GM21381 (cell line): Measurements from ENCODE around the gene UNC119.

Source experiments
- ATAC-seq: cut with Tn5 transposase; IDR thresholded peaks from one replicate; pipeline ENCODE4 v1.9.1; 2021; ENCODE audit warnings: mild to moderate bottlenecking, moderate library complexity; ENCODE audit not compliant: unreplicated experiment

Gene UNC119

GRCh38 chr17:28573521-28573920, 21.1 kb upstream of the UNC119 start:
- ATAC-seq: no peak

GRCh38 chr17:28573040-28573380, 20.6 kb upstream of the UNC119 start:
- no peak for ATAC-seq

DNA sequence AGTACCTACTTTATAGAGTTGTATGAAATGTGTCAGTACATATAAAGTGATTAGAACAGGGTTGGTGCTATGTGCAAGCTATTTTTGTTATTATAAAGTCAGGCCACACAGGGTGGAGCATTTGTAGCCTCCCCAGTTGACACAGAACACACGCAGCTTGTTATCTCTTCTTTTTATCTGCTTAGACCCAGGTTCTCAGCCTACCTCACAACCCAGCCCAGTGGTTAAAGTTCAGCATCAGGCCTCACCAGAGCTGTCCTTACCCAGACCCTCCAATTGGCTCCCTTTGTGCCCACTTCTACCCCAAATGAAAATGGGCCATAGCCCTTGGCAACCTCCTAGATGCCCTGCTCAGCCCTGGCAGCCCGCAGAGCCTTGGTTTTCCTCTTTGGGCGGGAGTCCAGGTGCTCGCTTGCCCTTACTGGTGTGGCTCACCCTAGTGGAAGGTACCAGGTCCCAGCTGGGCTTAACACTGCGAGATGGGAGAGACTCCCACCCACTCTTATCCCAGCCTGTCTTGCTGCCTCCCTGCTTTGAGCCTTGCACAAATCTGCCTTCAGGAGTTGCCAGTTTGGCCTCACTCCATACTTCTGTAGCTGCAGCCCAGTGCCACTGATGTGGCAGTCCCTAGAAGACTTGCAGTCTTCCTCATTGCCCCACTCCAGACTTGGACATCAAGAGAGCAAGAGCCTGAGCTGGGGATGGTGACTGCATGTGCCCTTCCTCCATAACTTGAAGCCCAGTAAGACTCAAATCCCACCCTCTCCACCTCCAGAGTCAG, 20.0 kb upstream of the UNC119 start:
- ATAC-seq: no peak

GRCh38 chr17:28571361-28572122, 19.1 kb upstream of the UNC119 start, which contains the start of gene PIGS:
PIGS (minus strand) TSS chr17:28571524; CDS start chr17:28571496, 28 bp downstream.
- peak; percentile 83 for ATAC-seq

GRCh38 chr17:28570716-28571360, 18.4 kb upstream of the UNC119 start:
- peak; percentile 22 for ATAC-seq

GRCh38 chr17:28569446-28569845, 17.0 kb upstream of the UNC119 start:
- no peak for ATAC-seq

- ATAC-seq: no peak
Observed at GRCh38 chr17:28567604-28568003, 15.2 kb upstream of the UNC119 start.

GRCh38 chr17:28563475-28563874, 11.1 kb upstream of the UNC119 start:
- ATAC-seq: no peak

DNA sequence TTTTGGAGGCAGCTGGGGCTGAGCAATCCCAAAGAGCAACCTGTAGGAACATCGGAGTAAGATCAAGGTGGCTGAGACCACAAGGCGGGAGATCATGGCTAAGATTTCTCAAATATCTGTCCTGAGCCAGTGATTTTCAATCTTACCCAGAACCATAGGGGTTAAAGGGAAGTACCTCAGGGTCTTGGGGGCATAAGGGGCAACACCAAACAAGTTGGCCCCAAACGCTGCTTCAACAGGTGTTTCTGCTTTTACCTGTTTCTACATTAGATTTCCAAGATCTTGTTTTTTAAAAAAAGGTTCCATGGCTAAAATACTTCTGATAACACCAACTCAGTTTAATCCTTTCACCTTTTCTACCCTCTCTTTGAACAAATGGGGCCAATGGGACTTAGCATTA, 2.6 kb upstream of the UNC119 start:
- no peak for ATAC-seq

- no peak for ATAC-seq
Observed at GRCh38 chr17:28554565-28554964, 2.1 kb upstream of the UNC119 start.

DNA sequence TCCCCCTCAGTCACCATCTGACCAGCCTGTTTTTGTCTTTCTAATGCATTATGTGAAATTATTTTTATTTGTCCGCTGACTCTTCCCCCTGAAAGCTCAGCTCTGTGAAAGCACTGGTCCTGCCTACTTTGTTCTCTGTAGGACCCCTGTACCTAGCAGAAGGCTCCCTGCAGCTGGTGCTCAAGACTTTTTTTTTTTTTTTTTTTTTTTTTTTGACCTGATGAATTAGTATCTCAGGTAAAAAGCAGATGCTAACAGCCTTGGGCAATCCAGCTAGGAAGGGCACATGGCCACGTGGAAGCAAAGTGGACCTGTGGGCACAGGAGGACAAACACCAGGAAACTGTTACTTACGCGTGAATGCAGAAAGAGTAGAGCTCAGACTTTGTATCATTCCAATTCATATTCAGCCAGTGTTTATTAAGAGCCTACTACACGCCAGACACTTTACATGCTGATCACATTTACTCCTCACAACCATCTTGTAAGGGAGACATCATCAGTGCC, 629 bp upstream of the UNC119 start:
- ATAC-seq: no peak

GRCh38 chr17:28551421-28552175, 826 bp downstream of the UNC119 start:
- no peak for ATAC-seq

GRCh38 chr17:28550858-28551257, 1.6 kb downstream of the UNC119 start:
- ATAC-seq: no peak

DNA sequence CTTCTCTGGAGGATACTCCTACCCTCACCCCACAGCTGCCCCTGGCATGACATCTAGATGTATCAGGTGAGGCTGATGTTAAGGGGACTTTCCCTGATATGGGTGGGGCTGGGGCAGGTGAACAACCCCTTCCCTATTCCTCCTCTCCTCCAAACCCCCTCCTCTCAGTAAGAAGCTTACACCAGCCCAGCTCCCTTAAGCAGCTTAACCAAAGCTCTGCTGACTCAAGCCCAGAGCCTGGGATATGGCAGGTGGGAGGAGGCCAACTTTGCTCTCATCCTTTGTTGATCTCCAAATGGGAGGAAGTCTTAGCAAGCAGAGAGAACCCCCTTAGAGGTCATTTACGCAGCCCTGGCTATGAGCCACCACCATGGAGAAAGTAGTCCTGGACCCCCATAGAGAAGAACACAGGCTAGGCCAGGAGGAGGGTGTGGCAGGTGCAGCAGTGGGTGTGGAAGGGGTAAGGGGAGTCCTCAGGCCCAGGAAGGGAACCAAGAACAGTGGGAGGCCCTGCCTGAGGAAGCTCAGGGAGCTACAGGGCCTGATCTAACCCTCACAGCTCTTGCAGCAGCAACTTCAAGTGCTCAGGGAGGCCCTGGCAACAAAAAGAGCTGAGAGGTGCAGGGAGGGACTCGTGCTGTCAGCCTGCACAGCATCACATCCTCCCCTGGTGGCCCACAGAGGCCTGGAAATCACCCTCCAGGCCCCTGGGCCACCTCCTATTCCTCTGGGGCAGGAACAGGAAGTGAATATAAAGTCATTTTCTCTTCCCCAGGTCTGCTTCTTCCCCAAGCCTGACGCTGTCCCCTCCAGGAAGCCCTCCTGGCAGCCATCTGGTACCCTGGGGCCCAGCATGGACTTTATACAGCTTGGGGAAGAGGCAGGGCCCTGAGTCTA, 2.9 kb downstream of the UNC119 start:
- ATAC-seq: no peak

DNA sequence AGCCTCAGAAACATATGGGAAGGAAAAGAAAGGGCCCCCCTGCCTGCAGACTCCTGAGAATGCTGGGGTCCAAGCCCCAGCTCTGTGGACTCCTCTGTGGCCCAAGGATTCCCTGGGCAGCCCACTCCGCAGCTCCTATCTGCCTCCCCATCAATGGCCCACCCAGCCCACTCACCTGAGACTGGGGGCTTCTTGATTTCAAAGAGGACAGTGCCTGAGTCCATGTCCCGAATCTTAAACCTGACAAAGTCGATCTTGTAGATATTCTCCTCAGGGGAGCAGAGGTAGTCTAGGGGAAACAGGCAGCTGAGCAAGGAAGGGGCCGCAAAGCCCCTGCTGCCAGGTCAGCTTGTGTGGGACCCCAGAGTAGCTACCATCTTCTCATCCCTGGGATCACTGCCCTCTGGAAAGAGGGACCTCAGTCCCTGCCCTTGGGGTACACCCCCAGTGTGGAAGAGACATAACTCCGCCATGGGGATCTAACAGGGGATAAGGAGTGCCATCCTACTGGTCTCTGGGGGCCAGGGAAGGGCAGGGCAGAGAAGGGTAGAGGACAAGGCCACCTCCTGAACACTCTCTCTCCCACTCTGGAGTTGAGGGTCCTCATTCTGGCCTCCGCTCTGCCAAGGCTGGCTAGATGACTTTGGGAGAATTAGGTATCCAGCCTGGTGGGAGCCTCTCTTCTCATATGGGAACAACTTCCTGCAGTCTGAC, 3.9 kb downstream of the UNC119 start:
- no peak for ATAC-seq

DNA sequence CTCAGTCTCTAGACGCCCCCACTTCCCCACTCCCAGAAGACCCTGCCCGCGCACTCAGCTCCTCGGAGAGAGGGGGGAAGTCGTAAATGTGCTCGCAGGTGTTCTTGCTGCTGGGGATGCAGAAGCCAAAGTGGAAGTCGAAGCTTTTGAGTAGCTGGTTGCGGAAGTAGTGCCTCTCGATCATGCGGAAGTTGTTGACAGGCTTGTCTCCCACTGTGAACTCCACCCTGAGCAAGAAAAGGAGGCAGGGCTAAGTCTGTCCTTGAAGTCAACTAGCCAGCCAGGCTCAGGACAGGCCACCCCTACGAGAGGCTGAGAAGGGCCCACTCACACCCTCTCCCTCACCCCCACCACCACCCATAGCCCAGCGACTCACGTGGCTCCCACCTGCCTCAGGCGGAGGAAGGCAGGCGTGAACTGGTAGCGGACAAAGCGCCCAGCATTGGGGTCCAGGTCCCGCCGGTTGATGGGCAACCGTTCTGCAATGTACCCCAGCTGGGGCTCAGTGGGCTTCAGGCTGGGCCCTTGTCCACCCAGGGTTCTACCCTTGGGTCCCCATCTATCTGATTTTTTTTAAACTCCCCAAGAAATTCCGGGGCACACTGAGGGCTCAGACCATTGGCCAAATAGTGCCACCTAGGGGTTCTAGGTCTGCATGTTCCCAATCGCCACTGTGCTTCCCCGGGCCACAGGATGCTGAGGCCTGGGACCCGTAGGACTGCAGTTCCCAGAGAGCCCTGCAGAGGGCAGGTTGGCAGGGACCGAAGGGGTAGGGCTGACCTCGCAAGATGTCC, 4.6 kb downstream of the UNC119 start:
- ATAC-seq: no peak

DNA sequence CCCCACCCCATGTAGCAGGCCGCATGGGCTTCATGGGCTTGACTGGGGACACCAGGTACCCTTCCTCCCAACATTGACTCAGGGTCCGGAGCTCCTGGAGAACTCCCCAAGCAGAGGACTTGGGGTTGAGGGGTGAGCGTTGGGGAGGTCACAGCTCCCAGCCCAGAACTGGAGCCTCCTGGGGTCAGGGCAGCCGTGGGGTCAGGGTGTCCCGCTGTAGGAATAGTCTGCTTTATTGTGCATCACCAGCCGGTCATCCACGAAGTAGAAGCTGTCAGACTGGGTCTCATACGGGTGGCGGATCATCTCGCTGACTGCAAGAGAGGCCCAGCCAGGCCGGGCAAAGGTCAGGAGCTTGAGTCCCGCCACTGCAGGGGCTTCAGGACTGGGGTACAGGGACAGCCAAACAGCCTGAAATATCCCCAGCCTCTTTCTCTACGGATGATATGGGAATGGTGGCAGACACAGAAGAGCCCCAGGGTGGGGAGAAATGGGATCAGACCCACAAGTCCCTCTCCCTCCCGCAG, 5.3 kb downstream of the UNC119 start:
- ATAC-seq: no peak

- ATAC-seq: no peak
Observed at GRCh38 chr17:28545787-28546415, 6.5 kb downstream of the UNC119 start.
